Neutrophil (primary cell): ENCODE measurements around the gene C1QTNF5.

Source experiments
- H3K27ac ChIP-seq: fragments of 200-600 bp; sonication (generic); 2 replicates; pipeline ENCODE4 v1.5.1; 2016; ENCODE audit warnings: mild to moderate bottlenecking, moderate library complexity
- H3K27me3 ChIP-seq: fragments of 200-600 bp; sonication (generic); 2 replicates; pipeline ENCODE4 v1.6.0; 2016; ENCODE audit warnings: mild to moderate bottlenecking
- H3K36me3 ChIP-seq: fragments of 200-600 bp; sonication (generic); 2 replicates; pipeline ENCODE4 v1.5.1; 2017
- H3K4me1 ChIP-seq, 2 experiments: fragments of 200-600 bp in 1 of 2; sonication (generic) in 1 of 2; 1 replicate in 1 of 2; 2 replicates in 1 of 2; pipeline versions ENCODE4 v1.5.1 to v1.6.1; 2013 to 2016; ENCODE audit warnings: low read depth in 1 of 2, low read length in 1 of 2, mild to moderate bottlenecking in 1 of 2, moderate library complexity in 1 of 2; ENCODE audit not compliant: control insufficient read depth in 1 of 2, insufficient read depth in 1 of 2
- H3K4me3 ChIP-seq, 2 experiments: fragments of 200-600 bp in 1 of 2; sonication (generic) in 1 of 2; 1 replicate in 1 of 2; 2 replicates in 1 of 2; pipeline ENCODE4 v1.5.1; 2013 to 2016; ENCODE audit warnings: low read depth in 1 of 2, low read length in 1 of 2, mild to moderate bottlenecking in 1 of 2, moderate library complexity in 1 of 2
- H3K9me3 ChIP-seq: fragments of 200-600 bp; sonication (generic); 2 replicates; pipeline ENCODE4 v1.5.1; 2016
- TF ChIP-seq, protein P1 (sequence below): fragments of 200-600 bp; sonication (generic); IDR thresholded peaks from 2 replicates; pipeline ENCODE4 v1.5.1; 2016; ENCODE audit warnings: antibody characterized with exemption

The C1QTNF5 gene

DNA sequence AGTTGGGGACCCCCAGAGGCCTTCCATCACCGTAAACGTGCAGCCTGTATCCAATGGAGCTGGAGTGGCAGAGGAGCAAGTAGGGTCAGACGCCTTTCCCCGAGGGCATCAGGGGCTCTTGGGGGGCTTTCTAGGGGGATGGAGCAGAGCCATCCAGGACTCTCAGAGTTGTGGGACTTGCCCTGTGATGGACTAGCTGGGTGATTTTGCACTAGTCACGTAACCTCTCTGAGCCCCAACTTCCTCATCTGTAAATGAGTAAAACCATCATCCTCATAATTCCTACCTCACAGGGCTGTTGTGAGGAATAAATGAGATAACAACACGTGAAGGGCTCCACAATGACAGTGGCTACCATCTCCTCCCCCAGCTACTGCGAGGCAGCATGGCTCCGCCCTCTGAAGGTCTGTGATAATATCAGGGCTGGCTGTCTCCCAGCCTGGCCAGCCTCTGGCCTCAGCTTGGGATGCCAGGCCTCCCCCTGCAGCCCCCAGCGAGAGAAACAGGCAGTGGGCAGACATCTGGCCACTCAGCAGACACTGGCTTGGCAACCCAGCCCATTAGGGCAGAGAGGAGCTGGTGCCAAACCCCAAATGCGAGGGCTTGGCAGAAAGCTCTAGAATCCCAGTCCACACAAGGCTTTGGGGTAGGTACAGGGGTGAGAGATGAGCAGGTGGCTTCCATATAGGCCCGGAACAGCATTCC, 34.1 kb upstream of the C1QTNF5 start:
- Histone ChIP-seq H3K36me3 (no peaks in the 10 kb centered on the region), H3K27me3 (peaks cover 5% of the 10 kb centered on the region), H3K4me3 (no peak overlapping the region), H3K4me1 (no peaks in the 10 kb centered on the region), H3K9me3 (no peaks in the 10 kb centered on the region), H3K27ac (no peak overlapping the region)
- TF ChIP-seq, protein P1, sequence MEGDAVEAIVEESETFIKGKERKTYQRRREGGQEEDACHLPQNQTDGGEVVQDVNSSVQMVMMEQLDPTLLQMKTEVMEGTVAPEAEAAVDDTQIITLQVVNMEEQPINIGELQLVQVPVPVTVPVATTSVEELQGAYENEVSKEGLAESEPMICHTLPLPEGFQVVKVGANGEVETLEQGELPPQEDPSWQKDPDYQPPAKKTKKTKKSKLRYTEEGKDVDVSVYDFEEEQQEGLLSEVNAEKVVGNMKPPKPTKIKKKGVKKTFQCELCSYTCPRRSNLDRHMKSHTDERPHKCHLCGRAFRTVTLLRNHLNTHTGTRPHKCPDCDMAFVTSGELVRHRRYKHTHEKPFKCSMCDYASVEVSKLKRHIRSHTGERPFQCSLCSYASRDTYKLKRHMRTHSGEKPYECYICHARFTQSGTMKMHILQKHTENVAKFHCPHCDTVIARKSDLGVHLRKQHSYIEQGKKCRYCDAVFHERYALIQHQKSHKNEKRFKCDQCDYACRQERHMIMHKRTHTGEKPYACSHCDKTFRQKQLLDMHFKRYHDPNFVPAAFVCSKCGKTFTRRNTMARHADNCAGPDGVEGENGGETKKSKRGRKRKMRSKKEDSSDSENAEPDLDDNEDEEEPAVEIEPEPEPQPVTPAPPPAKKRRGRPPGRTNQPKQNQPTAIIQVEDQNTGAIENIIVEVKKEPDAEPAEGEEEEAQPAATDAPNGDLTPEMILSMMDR = no peak

DNA sequence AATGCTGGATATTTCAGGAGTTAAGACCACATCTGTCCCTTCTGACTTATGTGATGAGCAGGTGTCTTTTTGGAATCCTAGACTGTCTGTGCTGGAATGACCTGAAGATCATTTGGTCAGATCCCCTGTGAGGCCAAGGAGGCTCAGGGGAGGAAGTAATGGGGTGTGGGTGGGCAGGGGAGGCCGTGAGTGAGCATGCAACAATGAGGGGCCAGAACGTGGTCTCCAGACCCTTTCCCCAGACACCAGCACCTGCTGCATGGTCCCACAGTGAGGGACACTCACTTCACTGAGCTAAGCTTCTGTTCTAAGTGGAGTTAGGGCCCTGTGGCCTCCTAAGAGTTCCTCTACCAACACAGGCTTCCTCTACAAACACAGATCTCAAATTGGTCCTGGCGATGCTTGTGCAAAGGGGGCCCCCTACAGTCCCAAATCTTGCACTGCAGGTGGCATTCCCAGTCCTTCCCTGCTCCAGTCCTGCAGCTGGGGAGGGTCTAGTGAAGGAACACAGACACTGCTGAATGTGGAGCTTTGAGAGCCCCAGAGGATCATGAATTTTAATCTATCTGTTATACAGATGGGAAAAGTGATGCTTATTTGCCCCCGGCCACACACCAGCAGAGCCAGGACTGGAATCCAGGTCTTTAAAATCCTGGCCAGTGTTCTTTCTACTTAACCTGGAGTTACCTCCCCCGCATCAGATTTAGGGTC, 33.4 kb upstream of the C1QTNF5 start:
- TF ChIP-seq, protein P1 = peak; percentile 19
- H3K4me3 ChIP-seq = no peak overlapping the region
- no peaks in the 10 kb centered on the region for H3K9me3 ChIP-seq
- H3K27me3 ChIP-seq = peaks cover 1% of the 10 kb centered on the region
- no peak overlapping the region for H3K27ac ChIP-seq
- no peaks in the 10 kb centered on the region for H3K36me3 ChIP-seq
- no peaks in the 10 kb centered on the region for H3K4me1 ChIP-seq

DNA sequence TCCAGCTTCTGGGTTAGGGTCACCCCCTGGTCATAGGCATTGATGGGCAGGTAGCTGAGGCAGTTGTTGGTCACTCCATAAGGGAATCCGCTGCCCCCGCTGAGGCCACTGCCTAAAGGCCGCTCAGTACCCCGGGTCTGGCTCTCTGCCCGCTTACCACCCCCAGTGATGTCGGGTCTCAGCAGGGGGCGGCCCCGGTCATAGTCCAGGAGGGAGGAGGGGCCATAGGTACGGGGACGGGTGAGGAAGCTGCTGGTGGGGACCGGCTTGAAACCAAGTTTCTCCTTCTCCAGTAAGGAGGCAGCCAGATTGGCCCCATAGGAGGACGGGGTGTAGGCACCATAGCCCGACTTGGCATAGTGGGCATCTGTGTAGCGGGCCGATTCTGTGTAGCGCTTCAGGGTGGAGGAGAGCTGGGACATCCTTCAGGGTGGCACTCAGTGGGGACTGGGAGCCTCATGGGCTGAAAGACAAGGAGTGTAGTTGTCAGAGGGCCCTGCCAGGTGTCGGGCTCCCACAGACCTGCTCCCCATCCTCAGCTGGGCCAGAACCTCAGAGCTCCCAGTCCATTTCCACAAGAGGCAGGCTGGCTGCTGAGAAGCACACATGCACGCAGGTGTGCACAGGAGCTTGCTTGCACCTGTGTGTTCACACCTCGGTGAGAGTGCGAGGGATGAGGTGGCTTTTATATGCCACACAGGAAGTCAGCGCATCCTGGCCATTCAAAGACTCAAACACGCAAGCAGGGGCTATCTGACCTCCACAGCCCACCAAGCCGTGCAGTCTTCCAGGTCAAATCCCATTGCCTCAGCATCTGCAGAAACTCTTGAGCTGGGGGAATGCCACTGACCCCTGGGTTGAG, 32.6 kb upstream of the C1QTNF5 start:
- no peaks in the 10 kb centered on the region for H3K4me1 ChIP-seq

DNA sequence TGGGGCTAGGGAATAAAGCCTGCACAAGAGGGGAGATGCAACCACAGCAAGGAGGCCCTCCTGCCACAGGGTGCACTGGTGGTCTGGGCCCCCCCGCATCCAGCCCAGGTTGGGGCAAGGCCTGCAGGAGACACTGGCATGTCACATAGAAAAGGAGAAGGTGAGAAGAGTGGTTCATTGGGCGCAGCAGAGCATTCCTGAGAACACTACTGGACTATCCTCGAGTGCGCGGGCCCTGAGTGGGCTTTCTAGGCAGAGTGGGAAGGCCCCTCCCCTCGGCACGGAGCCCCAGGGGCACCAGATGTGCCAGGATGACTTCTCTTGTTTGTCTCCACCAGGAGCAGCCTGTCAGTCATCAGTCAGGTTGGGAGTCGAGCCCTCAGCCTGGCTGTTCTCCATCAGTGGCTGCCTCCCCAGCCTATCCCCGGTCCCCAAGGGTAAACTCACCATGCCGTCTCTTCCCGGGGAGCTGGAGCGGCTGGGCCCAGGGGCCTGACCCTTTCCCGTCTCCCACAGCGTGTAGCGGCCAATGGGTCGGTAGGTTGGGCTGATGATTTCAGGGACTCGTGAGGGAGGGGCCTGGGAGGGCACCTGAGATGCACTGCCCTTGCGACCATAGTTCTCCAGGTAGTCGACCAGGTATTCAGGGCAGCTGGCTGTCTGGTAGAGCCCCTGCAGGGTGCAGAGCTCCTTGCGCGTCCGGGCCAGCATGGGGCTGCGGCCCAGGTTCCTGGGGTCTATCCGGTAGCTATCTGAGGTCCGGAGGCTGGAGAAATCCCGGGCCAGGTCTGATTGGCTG, 31.8 kb upstream of the C1QTNF5 start:
- Histone ChIP-seq H3K27me3 (peaks cover 18% of the 10 kb centered on the region), H3K4me3 (no peak overlapping the region), H3K27ac (no peak overlapping the region), H3K9me3 (no peaks in the 10 kb centered on the region), H3K4me1 (no peaks in the 10 kb centered on the region), H3K36me3 (no peaks in the 10 kb centered on the region)
- TF ChIP-seq, protein P1 = no peak

More for the DNA sequence above, 32.6 kb upstream of the C1QTNF5 start:
- Histone ChIP-seq H3K36me3 (no peaks in the 10 kb centered on the region), H3K4me3 (no peak overlapping the region), H3K9me3 (no peaks in the 10 kb centered on the region), H3K27me3 (peaks cover 9% of the 10 kb centered on the region), H3K27ac (no peak overlapping the region)
- TF ChIP-seq, protein P1 = no peak

DNA sequence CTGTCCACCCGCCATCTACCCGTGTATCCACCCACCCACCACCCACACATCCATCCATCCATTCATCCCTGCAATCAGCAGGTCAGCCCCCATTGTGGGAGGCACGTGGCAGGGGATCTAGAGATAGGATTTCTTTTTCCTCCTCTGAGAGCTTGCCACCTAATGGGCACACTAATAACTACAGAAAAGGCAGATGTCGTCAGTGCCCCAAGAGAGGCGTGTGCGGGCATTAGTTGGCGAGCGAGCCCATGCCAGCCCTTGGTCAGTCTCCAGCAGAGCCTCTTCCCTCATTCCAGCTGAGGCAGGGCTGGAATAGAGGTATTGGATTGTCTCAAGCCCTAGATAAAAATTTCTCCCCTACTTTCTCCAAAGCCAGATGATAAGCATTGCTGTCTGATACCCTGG, 31.1 kb upstream of the C1QTNF5 start:
- TF ChIP-seq, protein P1 = no peak
- Histone ChIP-seq H3K36me3 (no peaks in the 10 kb centered on the region), H3K27me3 (peaks cover 24% of the 10 kb centered on the region)

More for the DNA sequence above, 31.1 kb upstream of the C1QTNF5 start:
- Histone ChIP-seq H3K4me1 (no peaks in the 10 kb centered on the region), H3K4me3 (no peak overlapping the region), H3K9me3 (no peaks in the 10 kb centered on the region), H3K27ac (no peak overlapping the region)
